ENCODE data around the gene PSD4.

GRCh38 chr2:113257516-113258264, 83.9 kb downstream of the PSD4 start:
- TF ChIP-seq CTCF (conservative IDR thresholded peaks at IDR 0.05; ENCODE audit: low read depth, low read length) (no peak), POLR2A (IDR thresholded peaks at IDR 0.05; ENCODE audit: low read depth, low read length) (no peak), CEBPB (IDR thresholded peaks at IDR 0.05; ENCODE audit: low read depth, low read length) (no peak), USF2 (IDR thresholded peaks at IDR 0.05; ENCODE audit: low read depth, low read length) (no peak), NFE2L2 (IDR thresholded peaks at IDR 0.05; ENCODE audit: low read depth, low read length) (no peak), MXI1 (IDR thresholded peaks at IDR 0.05; ENCODE audit: borderline replicate concordance, low read depth, low read length) (no peak), SMC3 (IDR thresholded peaks at IDR 0.05; ENCODE audit: low read depth, low read length) (no peak), RFX5 (IDR thresholded peaks at IDR 0.05; ENCODE audit: low read depth, low read length) (no peak), RCOR1 (IDR thresholded peaks at IDR 0.05; ENCODE audit: insufficient replicate concordance, low read length) (no peak), ELK1 (IDR thresholded peaks at IDR 0.05; ENCODE audit: borderline replicate concordance, low read depth, low read length) (no peak), MAFK (IDR thresholded peaks at IDR 0.05; ENCODE audit: low read depth, low read length) (no peak), BHLHE40 (IDR thresholded peaks at IDR 0.05; ENCODE audit: low read depth, low read length) (no peak), CHD1 (IDR thresholded peaks at IDR 0.05; ENCODE audit: low read depth, low read length) (no peak)
